Measurements from ENCODE around the gene SLC30A2. TPM values are rescaled to one million over a fixed set of nuclear protein-coding genes. Genes with fewer than 3 reads are reported as not detected.

Gene SLC30A2
- total and polyA plus RNA-seq, 9 of the 15 experiments (the other 6 are each of a cell fraction or from before 2014, with no cell fraction given), result 0.01 to 0.18 (median 0.06) TPM; not detected in 3

GRCh38 chr1:26035203-26035958, 10.5 kb downstream of the SLC30A2 start (continued):
- no peak for TF ChIP-seq PTRF (tag; IDR thresholded peaks at IDR 0.05)
- TF ChIP-seq RNF219 (CRISPR knock-in tag; IDR thresholded peaks at IDR 0.05), result no peak
- TF ChIP-seq CREB3L1 (IDR thresholded peaks at IDR 0.05; ENCODE audit: borderline replicate concordance, low read depth), result no peak; the same call in 1 of the 2 replicates
- peak; percentile 23 to 40 (median 26); a peak in 3 of 6 replicates for TF ChIP-seq CTCF (IDR thresholded peaks at IDR 0.05 in 2 of 3, conservative IDR thresholded peaks at IDR 0.05 in 1 of 3; ENCODE audit: insufficient read depth in 2 of 3, low read depth in 1 of 3, low read length in 3 of 3)
- no peak for TF ChIP-seq TAL1 (IDR thresholded peaks at IDR 0.05)
- TF ChIP-seq HMG20A (CRISPR knock-in tag; conservative IDR thresholded peaks at IDR 0.05), result no peak
- TF ChIP-seq NFE2L1 (tag; IDR thresholded peaks at IDR 0.05; ENCODE audit: borderline replicate concordance, low read depth), result no peak
- no peak for TF ChIP-seq ELK1 (CRISPR knock-in tag; IDR thresholded peaks at IDR 0.05)
- TF ChIP-seq ZNF444 (CRISPR knock-in tag; IDR thresholded peaks at IDR 0.05), result no peak
- TF ChIP-seq PML (IDR thresholded peaks at IDR 0.05; ENCODE audit: low read length), result peak; percentile 89
- no peak for TF ChIP-seq HCFC1 (IDR thresholded peaks at IDR 0.05; ENCODE audit: low read depth, low read length)
- TF ChIP-seq ZNF76 (CRISPR knock-in tag; IDR thresholded peaks at IDR 0.05; ENCODE audit: borderline replicate concordance), result no peak; the same call in 1 of the 2 replicates
- TF ChIP-seq TSC22D4 (tag; IDR thresholded peaks at IDR 0.05), result no peak
- no peak for TF ChIP-seq SREBF2 (CRISPR knock-in tag; IDR thresholded peaks at IDR 0.05)
- peak; percentile 53 to 67; a peak in 3 of 4 replicates for TF ChIP-seq FOXK2 (conservative IDR thresholded peaks at IDR 0.05 in 1 of 2, IDR thresholded peaks at IDR 0.05 in 1 of 2; ENCODE audit: low read depth in 2 of 2)
- TF ChIP-seq HMG20B (CRISPR knock-in tag; IDR thresholded peaks at IDR 0.05), result no peak
- no peak for TF ChIP-seq NFATC3 (IDR thresholded peaks at IDR 0.05)
- TF ChIP-seq SAFB2 (IDR thresholded peaks at IDR 0.05; ENCODE audit: borderline replicate concordance, low read depth, low read length, severe bottlenecking), result no peak
- TF ChIP-seq RBFOX2 (IDR thresholded peaks at IDR 0.05; ENCODE audit: low read depth, low read length), result peak; percentile 86
- no peak for TF ChIP-seq PRPF4 (IDR thresholded peaks at IDR 0.05; ENCODE audit: insufficient read depth, low read depth, low read length, poor library complexity, severe bottlenecking)
- TF ChIP-seq ZNF384 (IDR thresholded peaks at IDR 0.05; ENCODE audit: low read depth, low read length), result no peak
